Measurements from ENCODE around the gene ZFAND3. TPM values are rescaled to one million over a fixed set of nuclear protein-coding genes. Genes with fewer than 3 reads are reported as not detected.

The ZFAND3 gene
- total and polyA plus RNA-seq, 10 of the 15 experiments (the other 5 are each of a cell fraction or from before 2014, with no cell fraction given), result 0.90 to 34.4 (median 16.3) TPM

DNA sequence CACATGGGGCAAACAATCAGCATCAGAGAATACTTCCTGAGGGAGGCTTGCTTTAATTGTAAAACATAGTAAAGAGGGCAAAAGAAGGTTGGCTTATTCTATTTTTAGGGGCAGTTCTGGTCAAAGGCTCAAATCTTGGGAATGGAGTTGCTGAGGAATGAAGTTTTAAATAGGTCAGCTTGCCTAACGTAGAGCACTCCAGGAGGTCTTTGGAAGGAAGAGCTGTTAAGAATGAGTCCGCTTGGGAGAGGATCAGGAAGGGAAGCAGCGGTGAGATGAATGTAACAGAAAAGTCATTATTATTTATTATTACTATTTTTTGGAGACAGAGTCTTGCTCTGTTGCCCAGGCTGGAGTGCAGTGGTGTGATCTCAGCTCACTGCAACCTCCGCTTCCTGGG is 108.7 kb downstream of the ZFAND3 start (continued):
- no peak for TF ChIP-seq KLF5 (IDR thresholded peaks at IDR 0.05; ENCODE audit: partially characterized antibody)
- TF ChIP-seq SUZ12 (IDR thresholded peaks at IDR 0.05; ENCODE audit: unreplicated experiment), result no peak
- no peak for TF ChIP-seq TAF1 (IDR thresholded peaks at IDR 0.05; ENCODE audit: borderline replicate concordance, low read depth, low read length)
- no peak for TF ChIP-seq NFYB (IDR thresholded peaks at IDR 0.05; ENCODE audit: insufficient read depth, low read depth, low read length)
- TF ChIP-seq, protein P1, sequence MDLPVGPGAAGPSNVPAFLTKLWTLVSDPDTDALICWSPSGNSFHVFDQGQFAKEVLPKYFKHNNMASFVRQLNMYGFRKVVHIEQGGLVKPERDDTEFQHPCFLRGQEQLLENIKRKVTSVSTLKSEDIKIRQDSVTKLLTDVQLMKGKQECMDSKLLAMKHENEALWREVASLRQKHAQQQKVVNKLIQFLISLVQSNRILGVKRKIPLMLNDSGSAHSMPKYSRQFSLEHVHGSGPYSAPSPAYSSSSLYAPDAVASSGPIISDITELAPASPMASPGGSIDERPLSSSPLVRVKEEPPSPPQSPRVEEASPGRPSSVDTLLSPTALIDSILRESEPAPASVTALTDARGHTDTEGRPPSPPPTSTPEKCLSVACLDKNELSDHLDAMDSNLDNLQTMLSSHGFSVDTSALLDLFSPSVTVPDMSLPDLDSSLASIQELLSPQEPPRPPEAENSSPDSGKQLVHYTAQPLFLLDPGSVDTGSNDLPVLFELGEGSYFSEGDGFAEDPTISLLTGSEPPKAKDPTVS (IDR thresholded peaks at IDR 0.05; ENCODE audit: low read depth, low read length), result no peak

DNA sequence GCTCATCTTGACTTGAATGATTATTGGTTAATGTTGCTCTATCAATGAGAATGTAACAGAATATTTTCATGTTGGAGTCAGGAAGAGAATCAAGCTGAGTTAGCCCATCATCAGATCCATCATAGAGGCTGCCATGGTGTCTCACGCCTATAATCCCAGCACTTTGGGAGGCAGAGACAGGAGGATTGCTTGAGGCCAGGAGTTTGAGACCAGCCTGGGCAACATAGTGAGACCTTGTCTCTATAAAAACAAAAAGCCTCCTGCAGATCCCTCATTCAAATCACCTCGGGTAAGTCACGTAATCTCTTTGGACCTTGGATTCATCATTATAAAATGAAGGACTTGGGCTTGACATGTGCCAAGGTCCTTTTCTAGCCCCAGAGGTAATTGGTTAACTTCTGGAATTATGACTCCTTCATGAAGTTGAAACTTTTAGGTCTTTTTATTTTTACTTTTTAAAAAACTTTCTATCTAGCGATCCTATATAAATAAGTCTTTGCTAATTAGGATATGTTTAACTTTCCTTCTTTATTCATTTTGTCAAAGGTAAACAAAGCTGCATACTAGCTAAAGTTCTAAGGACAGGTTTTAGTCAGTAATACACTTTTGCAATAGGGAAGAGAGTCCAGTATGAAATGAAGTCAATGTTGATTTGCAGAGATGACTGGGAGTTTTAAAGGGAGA is 110.9 kb downstream of the ZFAND3 start:
- DNase-seq (ENCODE audit: low read depth, low spot score) (no peak), ATAC-seq (no peak), FAIRE-seq (no peak)
- H3K79me2 ChIP-seq (ENCODE audit: control insufficient read depth, insufficient read depth, low read length), result peaks cover 13% of the 10 kb centered on the region
- no peak overlapping the region for H3K4me3 ChIP-seq
- peaks cover 2% of the 10 kb centered on the region; the same call in 1 of the 2 replicates for H4K20me1 ChIP-seq (ENCODE audit: control insufficient read depth, insufficient read depth)
- no peak for TF ChIP-seq NBN (IDR thresholded peaks at IDR 0.05)
- no peak for TF ChIP-seq CBFB (IDR thresholded peaks at IDR 0.05; ENCODE audit: low read depth)
- TF ChIP-seq NFYB (IDR thresholded peaks at IDR 0.05; ENCODE audit: insufficient read depth, low read depth, low read length), result no peak
- TF ChIP-seq JUNB (IDR thresholded peaks at IDR 0.05), result no peak
- no peak for TF ChIP-seq EZH2 (IDR thresholded peaks at IDR 0.05; ENCODE audit: borderline replicate concordance, control insufficient read depth, low read depth, low read length)
- no peak for TF ChIP-seq CREM (IDR thresholded peaks at IDR 0.05; ENCODE audit: low read depth)
- TF ChIP-seq, protein P2, sequence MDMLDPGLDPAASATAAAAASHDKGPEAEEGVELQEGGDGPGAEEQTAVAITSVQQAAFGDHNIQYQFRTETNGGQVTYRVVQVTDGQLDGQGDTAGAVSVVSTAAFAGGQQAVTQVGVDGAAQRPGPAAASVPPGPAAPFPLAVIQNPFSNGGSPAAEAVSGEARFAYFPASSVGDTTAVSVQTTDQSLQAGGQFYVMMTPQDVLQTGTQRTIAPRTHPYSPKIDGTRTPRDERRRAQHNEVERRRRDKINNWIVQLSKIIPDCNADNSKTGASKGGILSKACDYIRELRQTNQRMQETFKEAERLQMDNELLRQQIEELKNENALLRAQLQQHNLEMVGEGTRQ (IDR thresholded peaks at IDR 0.05; ENCODE audit: borderline replicate concordance, low read depth, low read length), result no peak
- no peak for TF ChIP-seq RELA (IDR thresholded peaks at IDR 0.05; ENCODE audit: borderline replicate concordance, partially characterized antibody)
- TF ChIP-seq MYC (IDR thresholded peaks at IDR 0.05; ENCODE audit: insufficient read depth, insufficient read length, insufficient replicate concordance, low read length, severe bottlenecking), result no peak
- CTCF ChIA-PET, result interaction anchor here (0.8 to 1.8 kb wide), 2 partner anchors 10 to 11 kb away, joined by 3 to 7 read pairs; no protein-coding TSS in a partner anchor
- intact Hi-C loops (cut with micrococcal nuclease; ENCODE audit: unreplicated experiment), result no loop called here
- SMC1A ChIA-PET (ENCODE audit: uncharacterized antibody, unreplicated experiment), result interaction anchor here (0.6 to 4.6 kb wide), 8 partner anchors 11 to 226 kb away, joined by 3 to 30 read pairs (median 3); no protein-coding TSS in a partner anchor
- WGBS (ENCODE audit: insufficient coverage, insufficient replicate concordance, low lambda C conversion rate, missing lambda C conversion rate), result 85% methylated on average over 4 of the region's 4 CpGs
- H3K4me2 ChIP-seq (ENCODE audit: control insufficient read depth, insufficient read depth), result no peak overlapping the region
- H3K9me3 ChIP-seq (replicated peaks; ENCODE audit: control insufficient read depth, insufficient read depth, low read length), result no peaks in the 10 kb centered on the region
- no peaks in the 10 kb centered on the region for H3K4me1 ChIP-seq (ENCODE audit: control insufficient read depth, insufficient read depth, low read length)
- no peak overlapping the region for H3K27ac ChIP-seq (ENCODE audit: control insufficient read depth, insufficient read depth)
- no peaks in the 10 kb centered on the region for H3K27me3 ChIP-seq (replicated peaks in 1 of 2; ENCODE audit: control insufficient read depth in 2 of 2, insufficient read depth in 2 of 2, low read length in 1 of 2)
- no peak overlapping the region for H3K9ac ChIP-seq (ENCODE audit: control insufficient read depth, insufficient read depth, low read length)
- in situ Hi-C loops (cut with MboI), result no loop called here
- POLR2A ChIA-PET, result interaction anchor here (0.6 to 0.9 kb wide), 3 partner anchors 43 to 375 kb away, joined by 3 read pairs; no protein-coding TSS in a partner anchor
- H2AFZ ChIP-seq (ENCODE audit: control insufficient read depth, low read depth, low read length), result no peak overlapping the region
- RAD21 ChIA-PET (ENCODE audit: unreplicated experiment), result interaction anchor here (0.8 kb wide), 1 partner anchor 49 kb away, joined by 3 read pairs; no protein-coding TSS in a partner anchor
- BruUV-seq (replicated peaks), result no TSS peak
- no peaks in the 10 kb centered on the region for H3K36me3 ChIP-seq (ENCODE audit: control insufficient read depth in 2 of 2, insufficient read depth in 2 of 2, low read length in 1 of 2)
